HepG2 (cell line): ENCODE data around the gene ACSS1. TPM values are rescaled to one million over a fixed set of nuclear protein-coding genes. Genes with fewer than 3 reads are reported as not detected.
A peak's percentile ranks its signal among the peaks of the same experiment; 100 is the strongest.

Experiments
- AKNA ChIP-seq: sonication (generic); formaldehyde crosslinking; IDR thresholded peaks from 2 replicates; pipeline ENCODE4 v1.4.0; 2020; ENCODE audit warnings: missing genetic modification reagents, borderline replicate concordance
- ARID5B ChIP-seq: IDR thresholded peaks from 2 replicates; pipeline ENCODE4 v1.4.0; 2020; ENCODE audit warnings: mild to moderate bottlenecking, missing genetic modification reagents
- CREM ChIP-seq, 2 experiments: sonication (generic) in 1 of 2; formaldehyde crosslinking in 1 of 2; IDR thresholded peaks; 2 replicates each; pipeline versions ENCODE4 v1.4.0 to v1.6.1; 2016 to 2020; ENCODE audit warnings: antibody characterized with exemption in 1 of 2, mild to moderate bottlenecking in 1 of 2, missing genetic modification reagents in 1 of 2
- ETV6 ChIP-seq: sonication (generic); formaldehyde crosslinking; conservative IDR thresholded peaks from 2 replicates; pipeline ENCODE4 v1.4.0; 2020; ENCODE audit warnings: missing genetic modification reagents
- FOXA3 ChIP-seq: IDR thresholded peaks from 2 replicates; pipeline ENCODE4 v1.6.1; 2016; ENCODE audit warnings: missing genetic modification reagents, missing compliant biosample characterization
- HNF1B ChIP-seq: sonication (generic); formaldehyde crosslinking; IDR thresholded peaks from 2 replicates; pipeline ENCODE4 v1.5.1; 2020; ENCODE audit warnings: mild to moderate bottlenecking, moderate library complexity, missing genetic modification reagents
- MEIS2 ChIP-seq: sonication (generic); formaldehyde crosslinking; IDR thresholded peaks from 2 replicates; pipeline ENCODE4 v1.9.0; 2021; ENCODE audit warnings: mild to moderate bottlenecking, missing genetic modification reagents
- PHF21A ChIP-seq: sonication (generic); formaldehyde crosslinking; IDR thresholded peaks from 2 replicates; pipeline ENCODE4 v1.5.0; 2020; ENCODE audit warnings: mild to moderate bottlenecking, missing genetic modification reagents
- POLR2AphosphoS5 ChIP-seq: IDR thresholded peaks from 2 replicates; pipeline ENCODE4 v1.6.1; 2012; ENCODE audit warnings: low read depth, low read length
- RXRB ChIP-seq: IDR thresholded peaks from 2 replicates; pipeline ENCODE4 v1.6.1; 2016; ENCODE audit warnings: borderline replicate concordance, missing genetic modification reagents, missing compliant biosample characterization
- YEATS4 ChIP-seq: sonication (generic); formaldehyde crosslinking; IDR thresholded peaks from 2 replicates; pipeline ENCODE4 v1.4.0; 2020; ENCODE audit warnings: missing genetic modification reagents, borderline replicate concordance
- ZBTB14 ChIP-seq: sonication (generic); formaldehyde crosslinking; IDR thresholded peaks from 2 replicates; pipeline ENCODE4 v1.4.0; 2020; ENCODE audit warnings: missing genetic modification reagents
- ZNF292 ChIP-seq: sonication (generic); formaldehyde crosslinking; IDR thresholded peaks from 2 replicates; pipeline ENCODE4 v1.8.1; 2022; ENCODE audit warnings: mild to moderate bottlenecking, low read depth, missing genetic modification reagents, borderline replicate concordance
- ZNF562 ChIP-seq: sonication (generic); formaldehyde crosslinking; IDR thresholded peaks from 2 replicates; pipeline ENCODE4 v1.8.0; 2022; ENCODE audit warnings: missing genetic modification reagents, borderline replicate concordance
- ZNF639 ChIP-seq: conservative IDR thresholded peaks from 2 replicates; pipeline ENCODE4 v1.6.1; 2018; ENCODE audit warnings: missing genetic modification reagents
- polyA plus RNA-seq, 8 experiments: library from polyadenylated mRNA; depleted of rRNA in 3 of 8; stranded (reverse) in 7 of 8; unstranded in 1 of 8; fragments of >200 nt; fragmentation: Illumina TruSeq in 4 of 8; extraction: Trizol in 4 of 8; gene quantifications; 2 replicates each; pipeline versions ENCODE4 v1.2.1 to v1.2.3, GENCODE V29; 2011 to 2016; ENCODE audit warnings: low read depth in 4 of 8, missing spikeins in 1 of 8, mixed read lengths in 1 of 8; ENCODE audit not compliant: insufficient read depth in 1 of 8
- total RNA-seq, 5 experiments: library from RNA; depleted of rRNA; stranded (reverse); fragments of >200 nt; fragmentation: Illumina TruSeq; extraction: Trizol; gene quantifications; 2 replicates each; pipeline ENCODE4 v1.2.3, GENCODE V29; 2016; ENCODE audit warnings: low read depth in 1 of 5

The ACSS1 gene
- total and polyA plus RNA-seq, 2 of the 13 experiments (the other 11 are each of a cell fraction or from before 2014, with no cell fraction given): 15.2 to 41.6 TPM

GRCh38 chr20:25054995-25055629 lies 2.8 kb downstream of the ACSS1 start (continued):
- TF ChIP-seq ZNF292 (CRISPR knock-in tag) (peak; percentile 65; the same call in 1 of the 2 replicates), ARID5B (CRISPR knock-in tag) (peak; percentile 77), ZNF639 (CRISPR knock-in tag) (no peak; the same call in 1 of the 2 replicates), ETV6 (0 out of 2 replicates have a peak, but pooled peaks have one; percentile 57), AKNA (CRISPR knock-in tag) (no peak), ZNF562 (CRISPR knock-in tag) (no peak), RXRB (CRISPR knock-in tag) (peak; percentile 87), MEIS2 (CRISPR knock-in tag) (no peak), ZBTB14 (CRISPR knock-in tag) (no peak), CREM (IDR thresholded peaks at IDR 0.05) (peak; percentile 29; the same call in 1 of the 2 replicates), CREM (CRISPR knock-in tag; IDR thresholded peaks at IDR 0.05) (no peak), HNF1B (CRISPR knock-in tag) (0 out of 2 replicates have a peak, but pooled peaks have one; percentile 30), POLR2AphosphoS5 (no peak), FOXA3 (CRISPR knock-in tag) (peak; percentile 76), YEATS4 (CRISPR knock-in tag) (no peak), PHF21A (peak; percentile 44; the same call in 1 of the 2 replicates)
